GM21825 (cell line): ENCODE measurements around the gene ASPHD1.
"Not testable (repeated sequence)": the region's sequence is repeated elsewhere in the genome, so short reads cannot be mapped to it uniquely, and the experiment has no call there.

Experiments used
- ATAC-seq: cut with Tn5 transposase; IDR thresholded peaks from one replicate; pipeline ENCODE4 v1.9.1; 2021; ENCODE audit warnings: mild to moderate bottlenecking, moderate library complexity; ENCODE audit not compliant: unreplicated experiment

The ASPHD1 gene

DNA sequence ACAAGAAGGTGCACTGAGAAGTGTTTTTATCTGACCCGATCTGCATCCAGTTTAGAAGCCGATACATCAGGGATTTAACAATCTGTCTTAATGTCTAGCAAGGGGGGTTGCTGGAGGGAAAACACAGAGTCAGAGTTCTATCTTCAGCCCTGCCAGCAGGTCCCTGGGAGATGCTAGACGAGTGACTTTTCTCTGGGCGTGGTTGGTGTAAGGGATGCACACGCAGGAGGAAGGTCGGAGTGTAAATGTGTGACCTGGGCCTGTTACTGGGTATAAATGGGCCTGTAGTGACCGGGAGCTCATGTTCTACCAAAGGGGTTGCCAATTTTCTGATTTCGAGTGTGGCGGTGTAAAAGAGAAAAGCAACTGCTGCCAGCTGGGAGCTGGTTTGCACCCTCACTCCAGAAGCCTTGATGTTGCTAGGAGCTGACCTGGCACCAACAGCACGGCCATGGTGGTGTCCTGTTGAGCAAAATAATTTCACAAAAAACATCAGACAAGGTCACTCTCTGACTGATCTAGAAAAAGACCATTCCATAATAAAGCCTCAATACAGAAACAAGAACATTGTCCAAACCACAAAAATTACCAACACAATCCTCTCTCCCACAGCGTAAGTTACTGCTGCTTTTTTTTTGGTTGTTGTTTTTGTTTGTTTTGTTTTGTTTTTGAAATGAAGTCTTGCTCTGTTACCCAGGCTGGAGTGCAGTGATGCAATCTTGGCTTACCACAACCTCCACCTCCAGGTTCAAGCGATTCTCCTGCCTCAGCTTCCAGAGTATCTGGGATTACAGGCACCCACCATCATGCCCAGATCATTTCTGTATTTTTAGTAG lies 27.0 kb downstream of the ASPHD1 start:
- ATAC-seq = no peak

DNA sequence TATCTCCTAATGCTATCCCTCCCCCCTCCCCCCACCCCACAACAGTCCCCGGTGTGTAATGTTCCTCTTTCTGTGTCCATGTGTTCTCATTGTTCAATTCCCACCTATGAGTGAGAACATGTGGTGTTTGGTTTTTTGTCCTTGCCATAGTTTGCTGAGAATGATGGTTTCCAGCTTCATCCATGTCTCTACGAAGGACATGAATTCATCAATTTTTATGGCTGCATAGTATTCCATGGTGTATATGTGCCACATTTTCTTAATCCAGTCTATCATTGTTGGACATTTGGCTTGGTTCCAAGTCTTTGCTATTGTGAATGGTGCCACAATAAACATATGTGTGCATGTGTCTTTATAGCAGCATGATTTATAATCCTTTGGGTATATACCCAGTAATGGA lies 31.5 kb downstream of the ASPHD1 start:
- not testable (repeated sequence) for ATAC-seq

DNA sequence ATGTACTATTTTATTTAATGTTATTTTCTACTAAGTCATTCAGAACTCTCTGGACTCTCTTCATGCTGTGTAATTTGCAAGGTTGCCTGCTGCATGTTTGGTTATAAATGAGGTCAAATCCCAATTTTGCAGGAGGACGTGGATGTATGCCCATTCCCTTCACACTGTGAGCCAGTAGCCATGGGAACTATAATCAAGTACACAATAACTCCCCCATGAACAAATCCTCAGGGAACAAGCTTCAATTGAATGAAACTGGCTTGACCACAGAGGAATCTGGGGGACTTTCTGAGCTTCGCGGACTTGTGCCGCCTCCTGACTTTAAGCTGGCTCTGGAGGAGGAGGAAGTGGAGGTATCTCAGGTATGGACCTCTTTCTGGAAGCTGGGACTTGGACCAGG lies 40.4 kb downstream of the ASPHD1 start:
- no peak for ATAC-seq

DNA sequence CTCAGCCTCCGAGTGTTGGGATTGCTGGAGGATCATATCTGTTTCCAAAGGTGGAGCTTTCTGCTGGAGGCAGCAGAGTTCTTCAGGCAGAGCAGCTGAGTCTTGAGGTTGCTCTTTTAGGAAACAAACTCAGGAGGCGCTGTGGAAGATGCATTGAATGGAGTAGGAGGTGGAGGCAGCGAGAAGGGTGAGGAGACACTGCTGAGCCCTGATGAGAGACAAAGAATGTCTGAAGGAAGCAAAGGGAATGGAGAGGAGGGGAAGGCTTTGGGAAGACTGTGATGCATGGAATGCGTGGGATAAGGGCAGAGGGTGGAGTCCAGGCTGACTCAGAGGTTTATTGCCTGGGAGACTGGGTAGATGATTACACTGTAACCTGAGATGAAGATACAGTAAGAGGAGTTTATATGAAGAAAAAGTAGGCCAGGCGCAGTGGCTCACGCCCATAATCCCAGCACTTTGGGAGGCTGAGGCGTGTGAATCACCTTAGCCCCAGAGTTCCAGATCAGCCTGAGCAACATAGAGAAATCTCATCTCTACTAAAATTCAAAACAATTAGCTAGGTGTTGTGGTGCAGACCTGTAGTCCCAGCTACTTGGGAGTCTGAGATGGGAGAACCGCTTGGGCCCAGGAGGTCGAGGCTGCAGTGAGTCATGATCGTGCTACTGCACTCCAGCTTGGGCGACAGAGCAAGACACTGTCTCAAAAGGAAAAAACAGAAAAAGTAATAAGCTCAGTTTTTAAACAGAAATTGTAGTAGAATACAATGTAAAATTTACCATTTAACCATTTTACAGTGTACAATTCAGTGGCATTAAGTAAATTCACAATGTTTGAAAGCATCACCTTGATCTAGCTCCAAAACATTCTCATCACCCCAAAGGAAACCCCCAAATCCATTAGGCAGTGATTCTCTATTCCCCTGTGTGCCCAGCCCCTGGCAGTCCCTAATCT lies 43.8 kb downstream of the ASPHD1 start:
- no peak for ATAC-seq

DNA sequence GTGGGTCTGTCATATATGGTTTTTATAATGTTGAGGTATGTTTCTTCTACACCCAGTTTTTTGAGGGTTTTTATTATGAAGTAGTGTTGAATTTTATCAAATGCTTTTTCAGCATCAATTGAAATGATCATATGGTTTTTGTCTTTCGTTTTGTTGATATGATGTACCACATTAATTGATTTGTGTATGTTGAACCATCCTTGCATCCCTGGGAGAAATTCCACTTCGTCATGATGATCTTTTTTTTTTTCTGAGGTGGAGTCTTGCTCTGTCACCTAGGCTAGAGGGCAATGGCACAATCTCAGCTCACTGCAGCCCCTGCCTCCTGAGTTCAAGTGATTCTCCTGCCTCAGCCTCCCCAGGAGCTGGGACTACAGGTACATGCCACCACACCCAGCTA lies 47.6 kb downstream of the ASPHD1 start:
- no peak for ATAC-seq

DNA sequence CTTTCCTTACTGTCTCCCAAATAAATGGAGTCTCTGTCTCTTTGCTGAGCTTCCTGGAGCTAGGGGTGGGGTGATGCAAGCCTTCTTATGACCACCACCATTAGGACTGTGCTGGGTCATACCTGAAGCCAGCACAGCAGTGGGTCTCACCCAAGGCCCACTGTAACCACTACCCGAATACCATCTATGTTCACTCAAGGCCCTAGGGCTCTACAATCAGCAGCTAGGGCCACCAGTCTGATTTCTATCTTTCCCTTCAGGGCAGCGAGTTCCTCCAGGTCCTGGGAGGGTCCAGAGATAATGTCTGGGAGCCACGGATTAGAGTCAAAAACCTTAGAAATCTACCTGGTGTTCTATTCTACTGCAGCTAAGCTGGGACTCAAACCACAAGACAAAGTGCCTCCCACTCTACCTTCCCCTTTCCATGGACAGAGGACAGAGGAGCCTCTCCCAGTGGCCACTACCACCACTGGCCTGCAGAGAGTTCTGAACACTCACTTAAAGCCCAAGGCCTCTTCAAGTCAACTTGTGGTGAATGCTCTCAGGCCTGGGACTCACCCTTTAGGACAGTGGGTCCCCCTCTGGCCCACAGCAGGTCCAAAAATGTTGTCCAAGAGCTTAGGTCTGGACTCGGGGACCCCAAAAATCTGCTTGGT lies 50.6 kb downstream of the ASPHD1 start:
- no peak for ATAC-seq

DNA sequence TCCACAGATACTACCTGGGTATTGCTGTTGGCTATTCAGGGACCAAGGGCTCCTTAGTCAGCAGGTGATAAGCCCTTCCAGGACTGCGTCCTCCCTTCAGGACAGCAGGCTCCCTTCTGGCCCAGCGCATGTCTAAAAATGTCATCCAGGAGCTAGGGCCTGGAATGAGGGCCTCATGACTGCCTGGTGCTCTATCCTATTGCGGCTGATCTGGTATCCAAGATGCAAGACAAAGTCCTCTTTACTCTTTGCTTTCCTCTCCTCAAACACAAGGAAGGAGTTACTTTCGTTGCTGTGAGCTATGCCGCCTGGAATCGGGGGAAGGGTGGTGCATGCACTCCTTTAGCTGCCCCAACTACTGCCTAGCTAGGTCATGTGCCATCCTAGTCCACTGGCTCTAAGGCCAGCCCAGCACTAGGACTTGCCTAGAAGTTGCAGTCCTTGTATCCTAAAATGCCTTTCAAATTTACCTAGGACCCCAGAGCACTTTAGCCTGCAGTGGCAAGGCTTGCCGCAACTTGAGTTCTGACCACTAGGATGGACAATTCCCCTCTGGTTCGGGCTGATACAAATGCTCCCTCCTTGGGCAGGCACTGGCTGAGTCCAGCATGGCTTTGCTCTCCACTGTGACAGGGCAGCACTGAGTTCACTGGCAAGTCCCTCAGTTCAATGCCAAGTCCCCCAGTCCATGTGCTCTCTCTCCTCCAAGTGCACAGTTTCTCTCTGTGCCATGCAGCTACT lies 51.5 kb downstream of the ASPHD1 start:
- ATAC-seq = no peak
